HepG2 (cell line): Measurements from ENCODE around the gene PRSS53. TPM values are rescaled to one million over a fixed set of nuclear protein-coding genes. Genes with fewer than 3 reads are reported as not detected.
A peak's percentile ranks its signal among the peaks of the same experiment; 100 is the strongest.

Source experiments
- GFI1 ChIP-seq: sonication (generic); formaldehyde crosslinking; IDR thresholded peaks from 2 replicates; pipeline ENCODE4 v1.5.0; 2020; ENCODE audit warnings: missing genetic modification reagents, mild to moderate bottlenecking, borderline replicate concordance
- HES4 ChIP-seq: sonication (generic); formaldehyde crosslinking; IDR thresholded peaks from 2 replicates; pipeline ENCODE4 v1.9.0; 2021; ENCODE audit warnings: mild to moderate bottlenecking, missing genetic modification reagents, borderline replicate concordance
- HNRNPLL ChIP-seq: fragments of 200-400 bp; formaldehyde crosslinking; IDR thresholded peaks from 2 replicates; pipeline ENCODE4 v1.6.1; 2017; ENCODE audit warnings: mild to moderate bottlenecking, low read depth, low read length; ENCODE audit not compliant: poor library complexity, severe bottlenecking
- HOXA5 ChIP-seq: sonication (generic); formaldehyde crosslinking; IDR thresholded peaks from 2 replicates; pipeline ENCODE4 v1.4.0; 2020; ENCODE audit warnings: missing genetic modification reagents
- KLF12 ChIP-seq: sonication (generic); formaldehyde crosslinking; IDR thresholded peaks from 2 replicates; pipeline ENCODE4 v1.4.0; 2020; ENCODE audit warnings: missing genetic modification reagents, borderline replicate concordance
- KMT2B ChIP-seq: IDR thresholded peaks from 2 replicates; pipeline ENCODE4 v1.6.1; 2016; ENCODE audit warnings: missing genetic modification reagents, missing compliant biosample characterization
- PITX1 ChIP-seq: sonication (generic); formaldehyde crosslinking; IDR thresholded peaks from 2 replicates; pipeline ENCODE4 v1.5.1; 2020; ENCODE audit warnings: mild to moderate bottlenecking, missing genetic modification reagents
- PLRG1 ChIP-seq: fragments of 450-650 bp; conservative IDR thresholded peaks from 2 replicates; pipeline ENCODE4 v1.6.1; 2016
- RBM39 ChIP-seq: fragments of 200-400 bp; formaldehyde crosslinking; IDR thresholded peaks from one replicate; pipeline ENCODE4 v1.6.1; 2018; ENCODE audit warnings: antibody characterized with exemption, mild to moderate bottlenecking, low read depth, low read length; ENCODE audit not compliant: poor library complexity, severe bottlenecking
- REL ChIP-seq: sonication (generic); formaldehyde crosslinking; conservative IDR thresholded peaks from 2 replicates; pipeline ENCODE4 v1.8.0; 2022; ENCODE audit warnings: mild to moderate bottlenecking, missing genetic modification reagents, moderate library complexity
- SP1 ChIP-seq, 2 experiments: fragments of 450-650 bp in 1 of 2; sonication (generic) in 1 of 2; formaldehyde crosslinking in 1 of 2; IDR thresholded peaks; 2 replicates each; pipeline versions ENCODE4 v1.4.0 to v1.6.1; 2016 to 2020; ENCODE audit warnings: missing genetic modification reagents in 1 of 2
- TGIF2 ChIP-seq: IDR thresholded peaks from 2 replicates; pipeline ENCODE4 v1.6.1; 2016; ENCODE audit warnings: control low read depth, missing compliant biosample characterization
- XRCC5 ChIP-seq: fragments of 200-400 bp; formaldehyde crosslinking; optimal IDR thresholded peaks from 2 replicates; pipeline ENCODE3; 2017; ENCODE audit warnings: mild to moderate bottlenecking, low read length
- ZBTB20 ChIP-seq: sonication (generic); formaldehyde crosslinking; IDR thresholded peaks from 2 replicates; pipeline ENCODE4 v1.8.1; 2023; ENCODE audit warnings: missing genetic modification reagents, low read depth, mild to moderate bottlenecking, borderline replicate concordance
- ZBTB46 ChIP-seq: sonication (generic); formaldehyde crosslinking; IDR thresholded peaks from 2 replicates; pipeline ENCODE4 v1.4.0; 2020; ENCODE audit warnings: mild to moderate bottlenecking, missing genetic modification reagents, borderline replicate concordance
- ZMYM4 ChIP-seq: sonication (generic); formaldehyde crosslinking; IDR thresholded peaks from 2 replicates; pipeline ENCODE4 v1.8.1; 2023; ENCODE audit warnings: mild to moderate bottlenecking, missing genetic modification reagents
- ZNF670 ChIP-seq: sonication (generic); formaldehyde crosslinking; IDR thresholded peaks from 2 replicates; pipeline ENCODE4 v1.8.0; 2022; ENCODE audit warnings: mild to moderate bottlenecking, missing genetic modification reagents, borderline replicate concordance
- ZNF773 ChIP-seq: sonication (generic); formaldehyde crosslinking; IDR thresholded peaks from 2 replicates; pipeline ENCODE4 v1.4.0; 2020; ENCODE audit warnings: missing genetic modification reagents, borderline replicate concordance
- ZNF83 ChIP-seq: sonication (generic); formaldehyde crosslinking; IDR thresholded peaks from 2 replicates; pipeline ENCODE4 v1.4.0; 2020; ENCODE audit warnings: missing genetic modification reagents, mild to moderate bottlenecking, borderline replicate concordance
- ZNF850 ChIP-seq: sonication (generic); formaldehyde crosslinking; conservative IDR thresholded peaks from 2 replicates; pipeline ENCODE4 v1.9.0; 2021; ENCODE audit warnings: mild to moderate bottlenecking, missing genetic modification reagents
- polyA plus RNA-seq, 8 experiments: library from polyadenylated mRNA; depleted of rRNA in 3 of 8; stranded (reverse) in 7 of 8; unstranded in 1 of 8; fragments of >200 nt; fragmentation: Illumina TruSeq in 4 of 8; extraction: Trizol in 4 of 8; gene quantifications; 2 replicates each; pipeline versions ENCODE4 v1.2.1 to v1.2.3, GENCODE V29; 2011 to 2016; ENCODE audit warnings: low read depth in 4 of 8, missing spikeins in 1 of 8, mixed read lengths in 1 of 8; ENCODE audit not compliant: insufficient read depth in 1 of 8
- total RNA-seq, 5 experiments: library from RNA; depleted of rRNA; stranded (reverse); fragments of >200 nt; fragmentation: Illumina TruSeq; extraction: Trizol; gene quantifications; 2 replicates each; pipeline ENCODE4 v1.2.3, GENCODE V29; 2016; ENCODE audit warnings: low read depth in 1 of 5
- TF ChIP-seq, protein P1 (sequence below): IDR thresholded peaks from 2 replicates; pipeline ENCODE4 v1.6.1; 2016
- TF ChIP-seq, protein P2 (sequence below): sonication (generic); formaldehyde crosslinking; IDR thresholded peaks from 2 replicates; pipeline ENCODE4 v1.4.0; 2020; ENCODE audit warnings: missing genetic modification reagents

PRSS53 gene
- total and polyA plus RNA-seq, 2 of the 13 experiments (the other 11 are each of a cell fraction or from before 2014, with no cell fraction given) = 2.2 to 7.4 TPM

DNA sequence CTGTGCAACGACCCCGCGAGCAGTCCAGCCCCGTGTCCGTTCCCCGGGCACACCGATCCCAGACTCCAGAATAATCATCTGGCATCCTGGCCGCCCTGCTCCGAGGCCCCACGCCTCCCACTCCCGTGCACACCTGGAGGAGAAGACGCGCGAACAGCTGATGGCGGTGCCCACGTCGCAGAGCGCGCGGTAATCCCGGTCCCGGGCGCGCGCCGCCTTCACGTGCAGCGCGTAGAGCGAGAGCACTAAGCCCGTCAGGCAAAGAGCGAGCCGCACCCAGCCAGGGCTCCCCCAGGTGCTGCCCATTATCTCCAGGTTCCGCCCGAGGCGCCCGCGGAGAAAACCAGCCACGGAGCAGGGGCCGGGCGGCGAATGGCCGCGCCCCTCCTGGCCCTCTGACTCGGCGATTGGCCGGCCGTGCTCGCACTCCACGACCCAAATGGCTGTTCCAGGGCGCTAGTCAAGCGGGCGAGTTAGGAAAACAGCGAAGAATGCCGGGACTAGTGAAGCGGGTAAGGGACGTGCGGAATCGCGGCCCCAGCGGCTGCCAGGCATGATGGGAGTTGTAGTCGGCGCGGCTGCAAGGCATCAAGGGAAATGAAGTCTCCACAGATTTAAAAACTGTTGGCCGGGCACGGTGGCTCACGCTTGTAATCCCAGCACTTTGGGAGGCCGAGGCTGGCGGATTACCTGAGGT lies 5.8 kb upstream of the PRSS53 start, which contains the start of gene VKORC1 (continued):
- TF ChIP-seq KLF12 = peak; percentile 93; the same call in 1 of the 2 replicates
- TF ChIP-seq ZMYM4 (CRISPR knock-in tag) = peak; percentile 59; the same call in 1 of the 2 replicates
- TF ChIP-seq ZBTB46 (CRISPR knock-in tag) = no peak
- peak; percentile 98 for TF ChIP-seq HNRNPLL
- peak; percentile 19 for TF ChIP-seq PITX1 (CRISPR knock-in tag)
- 0 out of 2 replicates have a peak, but pooled peaks have one; percentile 62 for TF ChIP-seq HES4
- TF ChIP-seq PLRG1 = no peak
- 0 out of 2 replicates have a peak, but pooled peaks have one; percentile 34 for TF ChIP-seq ZNF670 (CRISPR knock-in tag)
- TF ChIP-seq, protein P1, sequence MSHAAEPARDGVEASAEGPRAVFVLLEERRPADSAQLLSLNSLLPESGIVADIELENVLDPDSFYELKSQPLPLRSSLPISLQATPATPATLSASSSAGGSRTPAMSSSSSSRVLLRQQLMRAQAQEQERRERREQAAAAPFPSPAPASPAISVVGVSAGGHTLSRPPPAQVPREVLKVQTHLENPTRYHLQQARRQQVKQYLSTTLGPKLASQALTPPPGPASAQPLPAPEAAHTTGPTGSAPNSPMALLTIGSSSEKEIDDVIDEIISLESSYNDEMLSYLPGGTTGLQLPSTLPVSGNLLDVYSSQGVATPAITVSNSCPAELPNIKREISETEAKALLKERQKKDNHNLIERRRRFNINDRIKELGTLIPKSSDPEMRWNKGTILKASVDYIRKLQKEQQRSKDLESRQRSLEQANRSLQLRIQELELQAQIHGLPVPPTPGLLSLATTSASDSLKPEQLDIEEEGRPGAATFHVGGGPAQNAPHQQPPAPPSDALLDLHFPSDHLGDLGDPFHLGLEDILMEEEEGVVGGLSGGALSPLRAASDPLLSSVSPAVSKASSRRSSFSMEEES (CRISPR knock-in tag) = peak; percentile 46; the same call in 1 of the 2 replicates
- no peak for TF ChIP-seq ZNF773
- 0 out of 2 replicates have a peak, but pooled peaks have one; percentile 47 for TF ChIP-seq GFI1 (CRISPR knock-in tag)
- 0 out of 2 replicates have a peak, but pooled peaks have one; percentile 76 for TF ChIP-seq ZBTB20 (CRISPR knock-in tag)
- peak; percentile 45 for TF ChIP-seq RBM39
- no peak for TF ChIP-seq ZNF83 (CRISPR knock-in tag)
- no peak; the same call in 1 of the 2 replicates for TF ChIP-seq KMT2B (CRISPR knock-in tag)
- TF ChIP-seq, protein P2, sequence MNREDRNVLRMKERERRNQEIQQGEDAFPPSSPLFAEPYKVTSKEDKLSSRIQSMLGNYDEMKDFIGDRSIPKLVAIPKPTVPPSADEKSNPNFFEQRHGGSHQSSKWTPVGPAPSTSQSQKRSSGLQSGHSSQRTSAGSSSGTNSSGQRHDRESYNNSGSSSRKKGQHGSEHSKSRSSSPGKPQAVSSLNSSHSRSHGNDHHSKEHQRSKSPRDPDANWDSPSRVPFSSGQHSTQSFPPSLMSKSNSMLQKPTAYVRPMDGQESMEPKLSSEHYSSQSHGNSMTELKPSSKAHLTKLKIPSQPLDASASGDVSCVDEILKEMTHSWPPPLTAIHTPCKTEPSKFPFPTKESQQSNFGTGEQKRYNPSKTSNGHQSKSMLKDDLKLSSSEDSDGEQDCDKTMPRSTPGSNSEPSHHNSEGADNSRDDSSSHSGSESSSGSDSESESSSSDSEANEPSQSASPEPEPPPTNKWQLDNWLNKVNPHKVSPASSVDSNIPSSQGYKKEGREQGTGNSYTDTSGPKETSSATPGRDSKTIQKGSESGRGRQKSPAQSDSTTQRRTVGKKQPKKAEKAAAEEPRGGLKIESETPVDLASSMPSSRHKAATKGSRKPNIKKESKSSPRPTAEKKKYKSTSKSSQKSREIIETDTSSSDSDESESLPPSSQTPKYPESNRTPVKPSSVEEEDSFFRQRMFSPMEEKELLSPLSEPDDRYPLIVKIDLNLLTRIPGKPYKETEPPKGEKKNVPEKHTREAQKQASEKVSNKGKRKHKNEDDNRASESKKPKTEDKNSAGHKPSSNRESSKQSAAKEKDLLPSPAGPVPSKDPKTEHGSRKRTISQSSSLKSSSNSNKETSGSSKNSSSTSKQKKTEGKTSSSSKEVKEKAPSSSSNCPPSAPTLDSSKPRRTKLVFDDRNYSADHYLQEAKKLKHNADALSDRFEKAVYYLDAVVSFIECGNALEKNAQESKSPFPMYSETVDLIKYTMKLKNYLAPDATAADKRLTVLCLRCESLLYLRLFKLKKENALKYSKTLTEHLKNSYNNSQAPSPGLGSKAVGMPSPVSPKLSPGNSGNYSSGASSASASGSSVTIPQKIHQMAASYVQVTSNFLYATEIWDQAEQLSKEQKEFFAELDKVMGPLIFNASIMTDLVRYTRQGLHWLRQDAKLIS (CRISPR knock-in tag) = 0 out of 2 replicates have a peak, but pooled peaks have one; percentile 42
- peak; percentile 69 for TF ChIP-seq REL (CRISPR knock-in tag)
- TF ChIP-seq TGIF2 (CRISPR knock-in tag) = peak; percentile 66; the same call in 1 of the 2 replicates
- peak; percentile 92 for TF ChIP-seq HOXA5 (CRISPR knock-in tag)
- TF ChIP-seq ZNF850 (CRISPR knock-in tag) = no peak
- TF ChIP-seq SP1 (IDR thresholded peaks at IDR 0.05) = no peak
- peak; percentile 71; the same call in 1 of the 2 replicates for TF ChIP-seq SP1 (CRISPR knock-in tag; IDR thresholded peaks at IDR 0.05)
- peak; percentile 75 for TF ChIP-seq XRCC5
